Stimulated activated CD4-positive, alpha-beta T cell treated with anti-CD3 and anti-CD28 coated beads, TNF-alpha, amount 100 ng/mL, for 1 hour (primary cell): ENCODE data around the gene GPR39.

Experiments used
- DNase-seq, 3 donors: peaks; one replicate each; pipeline ENCODE4 v3.0.0-alpha.2; 2020; ENCODE audit warnings: low read depth in 3 of 3, low spot score in 1 of 3

Gene GPR39

DNA sequence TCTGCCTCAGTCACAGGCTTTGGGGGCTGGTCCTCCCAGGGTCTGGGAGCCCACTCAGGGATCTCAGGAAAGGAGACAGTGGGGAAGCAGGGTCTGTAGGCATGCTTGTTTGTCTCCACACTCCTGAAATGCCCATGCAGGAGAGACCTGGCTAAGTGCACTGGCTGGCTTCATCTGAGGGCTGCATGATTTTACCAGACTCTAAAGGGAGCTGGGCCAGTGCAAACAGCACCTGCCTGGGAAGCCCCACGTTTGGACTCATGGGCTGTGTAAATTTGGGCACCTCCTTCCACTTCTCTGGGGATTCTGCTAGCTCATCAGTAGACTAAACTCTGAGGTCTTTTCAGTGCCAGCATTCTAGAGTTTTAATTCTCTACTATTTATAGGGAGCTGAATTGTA lies 219.7 kb downstream of the GPR39 start:
- no peak for DNase-seq

- no peak for DNase-seq
Observed at GRCh38 chr2:132638313-132639040, 221.9 kb downstream of the GPR39 start.

- no peak for DNase-seq
Observed at GRCh38 chr2:132640116-132640515, 223.5 kb downstream of the GPR39 start.

GRCh38 chr2:132641819-132642218 lies 225.2 kb downstream of the GPR39 start:
- DNase-seq: no peak

DNA sequence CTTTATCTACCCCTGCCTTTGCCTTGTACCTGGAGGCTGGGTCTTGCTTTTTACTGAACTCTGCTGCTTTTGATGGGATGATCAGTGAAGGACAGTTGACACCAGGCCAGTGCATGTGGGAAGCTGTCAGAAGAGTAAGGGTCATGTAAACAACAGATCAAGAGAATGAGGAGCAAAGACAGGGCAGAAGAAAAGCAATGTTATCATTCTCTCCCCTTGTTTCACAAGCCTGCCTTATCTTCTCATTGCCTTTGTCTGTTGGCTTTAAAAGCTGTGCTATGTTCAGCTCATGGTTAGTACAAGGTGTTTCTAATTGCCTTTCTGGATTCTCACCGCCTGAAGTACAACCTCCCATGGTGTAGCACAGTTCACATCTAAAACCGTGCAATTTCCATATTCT lies 225.8 kb downstream of the GPR39 start:
- DNase-seq: no peak

GRCh38 chr2:132645176-132645575 lies 228.6 kb downstream of the GPR39 start:
- DNase-seq: no peak

DNA sequence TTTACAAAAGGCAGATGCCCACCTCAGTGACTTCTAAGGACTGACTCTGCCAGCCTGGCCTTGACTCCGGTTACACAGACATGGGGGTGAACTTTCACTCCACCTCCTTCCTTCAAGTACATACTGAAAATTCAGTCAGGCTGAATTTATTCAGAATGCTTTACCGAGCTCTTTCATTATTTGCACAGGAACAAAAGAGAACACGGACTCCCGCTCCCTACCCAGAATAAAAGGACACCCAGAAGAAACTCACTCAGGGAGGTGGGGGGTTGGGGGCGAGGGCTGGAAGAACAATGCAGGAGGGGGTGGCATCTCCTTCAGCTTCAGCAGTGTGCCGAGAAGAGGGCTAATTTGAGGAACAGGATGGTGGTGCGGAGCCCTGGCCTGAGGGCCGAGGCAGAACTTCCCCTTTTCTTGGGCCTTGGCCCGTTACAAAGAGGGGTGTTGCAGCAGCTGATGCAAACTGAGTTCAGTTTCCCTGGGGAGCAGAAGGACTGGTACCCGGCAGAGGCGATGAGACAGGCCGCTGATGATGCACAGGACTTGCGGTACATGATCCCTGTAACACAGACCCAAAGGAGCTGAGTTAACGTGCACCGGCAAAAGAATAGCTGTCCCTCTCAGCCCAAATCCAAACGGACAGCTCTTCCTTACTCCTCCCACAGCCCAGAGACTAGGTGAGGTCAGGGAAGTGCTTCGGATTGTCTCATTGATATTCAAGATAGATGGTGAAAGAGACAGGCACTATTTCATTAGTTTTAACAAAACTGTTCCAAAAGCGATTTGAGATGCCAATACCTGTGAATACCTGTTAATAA lies 229.3 kb downstream of the GPR39 start:
- DNase-seq: no peak

- DNase-seq: no peak
Observed at GRCh38 chr2:132646540-132647108, 230.0 kb downstream of the GPR39 start.

DNA sequence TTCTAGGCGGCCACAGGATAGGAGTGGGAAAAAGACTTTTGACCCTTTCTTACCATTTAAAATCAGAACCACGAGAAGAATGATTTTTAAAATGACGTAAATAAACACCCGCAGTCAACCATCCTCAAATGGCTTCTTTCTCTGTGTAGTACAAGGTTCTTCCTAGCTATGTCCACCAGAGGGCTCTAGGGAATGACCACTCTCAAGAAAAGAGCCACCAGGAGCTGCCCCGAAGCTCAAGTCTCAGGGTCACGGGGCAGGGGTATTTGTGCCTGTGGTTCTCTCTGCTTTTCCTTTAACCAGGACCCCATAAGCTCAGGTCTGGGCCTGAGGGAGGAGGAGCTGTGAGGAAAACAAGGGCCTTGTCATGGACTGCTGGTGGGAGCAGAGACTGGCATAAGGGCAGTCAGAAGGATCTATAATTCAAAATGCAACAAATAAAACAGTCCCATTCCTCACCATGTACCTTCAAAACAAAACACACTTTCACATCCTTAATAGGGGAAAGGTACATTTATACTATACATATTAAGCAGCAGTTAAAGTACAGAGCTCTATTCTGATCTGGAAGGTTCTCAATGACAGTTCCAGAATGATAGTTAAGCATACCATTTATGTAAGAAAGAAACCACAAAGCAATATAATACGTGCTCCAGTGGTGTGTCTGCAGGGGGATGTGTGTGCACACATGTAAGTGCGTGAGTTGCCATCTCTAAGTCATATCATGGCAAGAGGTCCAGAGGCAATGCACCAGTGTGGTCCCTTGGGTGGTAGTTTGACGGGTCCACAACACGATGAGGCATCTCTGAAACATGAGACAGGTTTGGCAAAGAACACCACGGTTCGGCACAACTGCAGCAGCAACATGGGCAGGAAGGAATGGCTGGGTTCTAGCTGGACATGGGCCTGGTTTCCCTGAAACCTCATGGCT lies 234.8 kb downstream of the GPR39 start:
- DNase-seq: no peak

- DNase-seq: no peak
Observed at GRCh38 chr2:132652474-132652873, 235.9 kb downstream of the GPR39 start.

- DNase-seq: no peak
Observed at GRCh38 chr2:132654335-132654734, 237.7 kb downstream of the GPR39 start.

- no peak for DNase-seq
Observed at GRCh38 chr2:132654968-132655367, 238.4 kb downstream of the GPR39 start.

- no peak for DNase-seq
Observed at GRCh38 chr2:132656266-132656975, 239.8 kb downstream of the GPR39 start.

GRCh38 chr2:132659331-132659730 lies 242.7 kb downstream of the GPR39 start:
- DNase-seq: no peak

GRCh38 chr2:132662732-132663131 lies 246.1 kb downstream of the GPR39 start:
- DNase-seq: no peak

- DNase-seq: no peak
Observed at GRCh38 chr2:132664096-132664495, 247.5 kb downstream of the GPR39 start.

GRCh38 chr2:132665401-132666140 lies 249.0 kb downstream of the GPR39 start:
- no peak for DNase-seq

GRCh38 chr2:132667706-132668105 lies 251.1 kb downstream of the GPR39 start:
- no peak for DNase-seq

DNA sequence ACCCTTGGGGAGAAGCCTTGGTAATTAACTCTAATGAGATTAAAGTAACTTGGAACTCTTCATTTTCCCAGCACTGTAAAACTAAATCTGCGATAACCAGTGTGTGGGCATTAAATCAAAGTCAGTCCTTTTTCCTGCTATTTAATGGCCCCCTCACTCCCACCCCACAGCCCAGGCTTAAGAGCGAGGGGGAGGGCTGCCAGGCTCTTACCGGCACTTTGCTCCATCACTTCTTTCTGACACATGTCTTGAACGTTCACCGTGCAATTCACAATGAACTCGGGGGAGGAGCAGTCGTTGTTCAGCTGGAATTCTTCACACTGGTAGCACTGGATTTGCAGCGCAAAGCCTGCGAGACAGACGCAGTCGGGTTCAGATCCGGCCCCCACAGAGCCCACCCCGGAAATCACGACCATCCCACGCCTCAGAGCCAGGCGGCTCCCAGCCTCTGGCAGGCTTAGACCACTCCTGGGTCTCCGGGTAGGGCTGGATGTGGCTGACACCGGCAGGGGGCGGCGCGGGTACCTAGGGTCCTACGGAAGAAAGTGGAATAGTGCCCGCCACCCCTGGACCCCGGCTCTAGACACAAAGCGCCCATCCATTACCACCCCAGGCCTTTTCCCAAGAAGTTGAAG lies 251.7 kb downstream of the GPR39 start:
- DNase-seq: no peak
